ENCODE data around the gene ARSA.

Gene ARSA

GRCh38 chr22:50607659-50608020 lies 20.3 kb downstream of the ARSA start:
- H3K9ac ChIP-seq, result no peak overlapping the region

DNA sequence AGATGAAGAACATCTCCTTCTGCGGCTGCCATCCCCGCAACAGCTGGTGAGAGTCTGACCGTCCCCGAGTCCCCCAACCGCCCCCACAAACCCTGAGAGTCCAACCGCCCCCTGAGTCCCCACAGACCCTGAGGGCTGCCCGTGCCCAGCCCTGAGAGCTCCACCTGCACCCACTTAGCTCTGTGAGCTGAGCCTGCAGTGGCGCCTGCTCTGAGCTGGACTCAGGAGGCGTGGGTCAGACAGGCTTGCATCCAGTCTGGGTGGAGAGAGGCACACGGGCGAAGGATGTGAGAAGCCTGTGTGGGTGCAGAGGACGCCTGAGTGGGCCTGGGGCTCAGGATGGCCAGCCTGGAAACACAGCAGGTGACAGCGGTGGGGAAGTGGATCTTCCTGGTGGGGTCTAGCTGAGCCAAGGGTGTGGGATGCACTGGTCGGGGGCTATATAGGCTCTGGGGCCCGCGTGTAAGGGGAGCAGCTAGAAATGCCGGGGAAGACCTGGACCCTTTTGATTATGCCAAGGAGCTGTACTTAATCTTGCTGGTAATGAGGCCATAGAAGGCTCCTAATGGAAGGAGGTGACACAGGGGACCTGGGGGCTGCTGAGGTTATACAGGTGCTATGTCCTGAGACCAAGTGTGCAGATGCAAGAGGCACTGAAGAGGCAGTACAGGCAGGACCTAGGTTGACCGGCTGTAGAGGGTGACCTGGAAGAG lies 20.9 kb downstream of the ARSA start:
- Histone ChIP-seq H3K27ac (no peak overlapping the region), H3K27me3 (ENCODE audit: control insufficient read depth, insufficient read depth, low read length) (no peaks in the 10 kb centered on the region), H3K9ac (no peak overlapping the region), H3K79me2 (no peaks in the 10 kb centered on the region), H3K4me2 (ENCODE audit: low read length) (no peak overlapping the region), H3K36me3 (ENCODE audit: control insufficient read depth, insufficient read depth, low read length) (no peaks in the 10 kb centered on the region), H3K9me3 (ENCODE audit: control insufficient read depth, low read length) (no peaks in the 10 kb centered on the region), H3K4me1 (no peaks in the 10 kb centered on the region), H2AFZ (no peak overlapping the region), H3K4me3 (ENCODE audit: low read depth, low read length) (no peak overlapping the region)
- TF ChIP-seq, protein P1, sequence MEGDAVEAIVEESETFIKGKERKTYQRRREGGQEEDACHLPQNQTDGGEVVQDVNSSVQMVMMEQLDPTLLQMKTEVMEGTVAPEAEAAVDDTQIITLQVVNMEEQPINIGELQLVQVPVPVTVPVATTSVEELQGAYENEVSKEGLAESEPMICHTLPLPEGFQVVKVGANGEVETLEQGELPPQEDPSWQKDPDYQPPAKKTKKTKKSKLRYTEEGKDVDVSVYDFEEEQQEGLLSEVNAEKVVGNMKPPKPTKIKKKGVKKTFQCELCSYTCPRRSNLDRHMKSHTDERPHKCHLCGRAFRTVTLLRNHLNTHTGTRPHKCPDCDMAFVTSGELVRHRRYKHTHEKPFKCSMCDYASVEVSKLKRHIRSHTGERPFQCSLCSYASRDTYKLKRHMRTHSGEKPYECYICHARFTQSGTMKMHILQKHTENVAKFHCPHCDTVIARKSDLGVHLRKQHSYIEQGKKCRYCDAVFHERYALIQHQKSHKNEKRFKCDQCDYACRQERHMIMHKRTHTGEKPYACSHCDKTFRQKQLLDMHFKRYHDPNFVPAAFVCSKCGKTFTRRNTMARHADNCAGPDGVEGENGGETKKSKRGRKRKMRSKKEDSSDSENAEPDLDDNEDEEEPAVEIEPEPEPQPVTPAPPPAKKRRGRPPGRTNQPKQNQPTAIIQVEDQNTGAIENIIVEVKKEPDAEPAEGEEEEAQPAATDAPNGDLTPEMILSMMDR (IDR thresholded peaks at IDR 0.05), result no peak

More at GRCh38 chr22:50607659-50608020, 20.3 kb downstream of the ARSA start:
- Histone ChIP-seq H3K9me3 (ENCODE audit: control insufficient read depth, low read length) (no peaks in the 10 kb centered on the region), H3K79me2 (no peaks in the 10 kb centered on the region), H3K27me3 (ENCODE audit: control insufficient read depth, insufficient read depth, low read length) (no peaks in the 10 kb centered on the region), H3K4me1 (no peaks in the 10 kb centered on the region), H3K27ac (no peak overlapping the region), H3K36me3 (ENCODE audit: control insufficient read depth, insufficient read depth, low read length) (no peaks in the 10 kb centered on the region), H3K4me2 (ENCODE audit: low read length) (no peak overlapping the region), H3K4me3 (ENCODE audit: low read depth, low read length) (no peak overlapping the region), H2AFZ (no peak overlapping the region)
- TF ChIP-seq, protein P1 (IDR thresholded peaks at IDR 0.05), result no peak

- Histone ChIP-seq H3K27me3 (ENCODE audit: control insufficient read depth, insufficient read depth, low read length) (no peaks in the 10 kb centered on the region), H3K79me2 (no peaks in the 10 kb centered on the region), H3K4me3 (ENCODE audit: low read depth, low read length) (no peak overlapping the region), H3K4me2 (ENCODE audit: low read length) (no peak overlapping the region), H3K27ac (no peak overlapping the region), H3K36me3 (ENCODE audit: control insufficient read depth, insufficient read depth, low read length) (no peaks in the 10 kb centered on the region), H2AFZ (no peak overlapping the region), H3K4me1 (no peaks in the 10 kb centered on the region), H3K9ac (no peak overlapping the region), H3K9me3 (ENCODE audit: control insufficient read depth, low read length) (no peaks in the 10 kb centered on the region)
- TF ChIP-seq, protein P1 (IDR thresholded peaks at IDR 0.05), result no peak
Observed at GRCh38 chr22:50606165-50606945, 21.6 kb downstream of the ARSA start.

DNA sequence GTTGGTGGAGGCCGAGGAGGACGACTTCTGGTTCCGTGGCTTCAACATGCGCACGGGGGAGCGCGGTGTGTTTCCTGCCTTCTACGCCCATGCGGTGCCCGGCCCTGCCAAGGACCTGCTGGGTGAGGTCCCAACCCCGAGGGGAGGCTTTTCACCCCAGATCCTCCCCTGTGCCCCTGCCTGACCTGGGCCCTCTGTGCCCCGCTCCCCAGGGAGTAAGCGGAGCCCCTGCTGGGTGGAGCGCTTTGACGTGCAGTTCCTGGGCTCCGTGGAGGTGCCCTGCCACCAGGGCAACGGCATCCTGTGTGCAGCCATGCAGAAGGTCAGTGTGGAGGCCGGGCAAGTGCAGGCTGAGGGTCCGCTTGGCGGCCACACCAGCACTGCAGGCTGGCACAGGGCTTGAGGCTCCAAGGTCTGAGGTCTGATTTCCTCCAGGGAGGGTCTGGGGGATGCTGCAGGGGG lies 22.3 kb downstream of the ARSA start:
- Histone ChIP-seq H2AFZ (no peak overlapping the region), H3K79me2 (no peaks in the 10 kb centered on the region), H3K27ac (no peak overlapping the region), H3K4me3 (ENCODE audit: low read depth, low read length) (no peak overlapping the region), H3K4me2 (ENCODE audit: low read length) (no peak overlapping the region), H3K9me3 (ENCODE audit: control insufficient read depth, low read length) (no peaks in the 10 kb centered on the region), H3K4me1 (no peaks in the 10 kb centered on the region), H3K9ac (no peak overlapping the region), H3K36me3 (ENCODE audit: control insufficient read depth, insufficient read depth, low read length) (no peaks in the 10 kb centered on the region), H3K27me3 (ENCODE audit: control insufficient read depth, insufficient read depth, low read length) (no peaks in the 10 kb centered on the region)
- TF ChIP-seq, protein P1 (IDR thresholded peaks at IDR 0.05), result no peak

Data from parathyroid adenoma (tissue), 2 donors.